ENCODE results near the gene SLC7A8.

GRCh38 chr14:23113431-23114119, 69.9 kb downstream of the SLC7A8 start:
- TF ChIP-seq, protein P1, sequence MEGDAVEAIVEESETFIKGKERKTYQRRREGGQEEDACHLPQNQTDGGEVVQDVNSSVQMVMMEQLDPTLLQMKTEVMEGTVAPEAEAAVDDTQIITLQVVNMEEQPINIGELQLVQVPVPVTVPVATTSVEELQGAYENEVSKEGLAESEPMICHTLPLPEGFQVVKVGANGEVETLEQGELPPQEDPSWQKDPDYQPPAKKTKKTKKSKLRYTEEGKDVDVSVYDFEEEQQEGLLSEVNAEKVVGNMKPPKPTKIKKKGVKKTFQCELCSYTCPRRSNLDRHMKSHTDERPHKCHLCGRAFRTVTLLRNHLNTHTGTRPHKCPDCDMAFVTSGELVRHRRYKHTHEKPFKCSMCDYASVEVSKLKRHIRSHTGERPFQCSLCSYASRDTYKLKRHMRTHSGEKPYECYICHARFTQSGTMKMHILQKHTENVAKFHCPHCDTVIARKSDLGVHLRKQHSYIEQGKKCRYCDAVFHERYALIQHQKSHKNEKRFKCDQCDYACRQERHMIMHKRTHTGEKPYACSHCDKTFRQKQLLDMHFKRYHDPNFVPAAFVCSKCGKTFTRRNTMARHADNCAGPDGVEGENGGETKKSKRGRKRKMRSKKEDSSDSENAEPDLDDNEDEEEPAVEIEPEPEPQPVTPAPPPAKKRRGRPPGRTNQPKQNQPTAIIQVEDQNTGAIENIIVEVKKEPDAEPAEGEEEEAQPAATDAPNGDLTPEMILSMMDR (IDR thresholded peaks at IDR 0.05; ENCODE audit: insufficient read depth, low read length) = no peak
- TF ChIP-seq REST (IDR thresholded peaks at IDR 0.05; ENCODE audit: insufficient replicate concordance, low read depth) = peak; percentile 63
